GM18508 (cell line): ENCODE results near the gene NRP1.
"Not testable (repeated sequence)": the region's sequence is repeated elsewhere in the genome, so short reads cannot be mapped to it uniquely, and the experiment has no call there.

ENCODE experiments used
- ATAC-seq: cut with Tn5 transposase; IDR thresholded peaks from one replicate; pipeline ENCODE4 v1.9.1; 2021; ENCODE audit warnings: moderate number of reproducible peaks; ENCODE audit not compliant: insufficient read depth, unreplicated experiment

Gene NRP1

GRCh38 chr10:33326933-33327332 lies 7.5 kb downstream of the NRP1 start:
- no peak for ATAC-seq

GRCh38 chr10:33325929-33326328 lies 8.5 kb downstream of the NRP1 start:
- no peak for ATAC-seq

GRCh38 chr10:33323721-33324120 lies 10.7 kb downstream of the NRP1 start:
- no peak for ATAC-seq

GRCh38 chr10:33321516-33321915 lies 13.0 kb downstream of the NRP1 start:
- no peak for ATAC-seq

- ATAC-seq = no peak
Observed at GRCh38 chr10:33320288-33320687, 14.2 kb downstream of the NRP1 start.

- no peak for ATAC-seq
Observed at GRCh38 chr10:33315891-33316290, 18.6 kb downstream of the NRP1 start.

- ATAC-seq = no peak
Observed at GRCh38 chr10:33314811-33315561, 19.5 kb downstream of the NRP1 start.

GRCh38 chr10:33311640-33312039 lies 22.8 kb downstream of the NRP1 start:
- ATAC-seq = no peak

GRCh38 chr10:33310853-33311252 lies 23.6 kb downstream of the NRP1 start:
- no peak for ATAC-seq

- ATAC-seq = no peak
Observed at GRCh38 chr10:33309406-33309805, 25.1 kb downstream of the NRP1 start.

- no peak for ATAC-seq
Observed at GRCh38 chr10:33307835-33308234, 26.6 kb downstream of the NRP1 start.

- ATAC-seq = no peak
Observed at GRCh38 chr10:33306701-33307519, 27.6 kb downstream of the NRP1 start.

GRCh38 chr10:33306126-33306525 lies 28.3 kb downstream of the NRP1 start:
- ATAC-seq = no peak

- no peak for ATAC-seq
Observed at GRCh38 chr10:33304423-33305225, 29.8 kb downstream of the NRP1 start.

GRCh38 chr10:33303988-33304387 lies 30.5 kb downstream of the NRP1 start:
- ATAC-seq = no peak

- ATAC-seq = no peak
Observed at GRCh38 chr10:33302208-33302829, 32.1 kb downstream of the NRP1 start.

GRCh38 chr10:33301097-33301789 lies 33.2 kb downstream of the NRP1 start:
- ATAC-seq = no peak

- not testable (repeated sequence) for ATAC-seq
Observed at GRCh38 chr10:33300544-33300943, 33.9 kb downstream of the NRP1 start.

- no peak for ATAC-seq
Observed at GRCh38 chr10:33298893-33299292, 35.6 kb downstream of the NRP1 start.

- ATAC-seq = no peak
Observed at GRCh38 chr10:33298110-33298509, 36.4 kb downstream of the NRP1 start.
